IMR-90 (cell line): ENCODE measurements around the gene HNMT. TPM values are rescaled to one million over a fixed set of nuclear protein-coding genes. Genes with fewer than 3 reads are reported as not detected.

Experiments used
- ATAC-seq: fragments of 200-7000 bp; cut with Tn5 transposase; 2 replicates; pipeline ENCODE4 v1.9.1; 2020; ENCODE audit warnings: low read depth, mild to moderate bottlenecking, moderate library complexity
- BruUV-seq: library from RNA; stranded (reverse); fragments of 400-500 nt; replicated peaks from 2 replicates; lab custom pipeline; 2021; lab: Mats Ljungman, UMichigan
- CTCF ChIA-PET: fragments of 300-600 bp; formaldehyde crosslinking; extraction: SDS; loops from one replicate; lab custom pipeline; 2021; ENCODE audit warnings: antibody characterized with exemption; lab: Yijun Ruan, JAX
- POLR2A ChIA-PET: fragments of 300-600 bp; sonication (Branson Sonifier 250); formaldehyde crosslinking; loops from one replicate; lab custom pipeline; 2022; ENCODE audit warnings: antibody characterized with exemption; ENCODE audit not compliant: unreplicated experiment; lab: Charles Lee
- DNase-seq: peaks from one replicate; pipeline ENCODE4 v3.0.0; 2013
- H2AFZ ChIP-seq: replicated peaks from 2 replicates; pipeline ENCODE3; 2013; ENCODE audit warnings: low read length, mild to moderate bottlenecking; ENCODE audit not compliant: poor library complexity
- H2AK5ac ChIP-seq: 2 replicates; pipeline ENCODE4 v1.6.1; 2013; ENCODE audit warnings: low read depth, low read length, inconsistent platforms
- H2AK9ac ChIP-seq: replicated peaks from 2 replicates; pipeline ENCODE3; 2013; ENCODE audit warnings: mild to moderate bottlenecking, low read depth, low read length, moderate library complexity; ENCODE audit not compliant: poor library complexity
- H2BK120ac ChIP-seq: 2 replicates; pipeline ENCODE4 v1.6.1; 2013; ENCODE audit warnings: low read depth, low read length, inconsistent platforms
- H2BK15ac ChIP-seq: 3 replicates; pipeline ENCODE4 v1.6.1; 2013; ENCODE audit warnings: low read depth, low read length, inconsistent platforms
- H2BK20ac ChIP-seq: 2 replicates; pipeline ENCODE4 v1.6.1; 2013; ENCODE audit warnings: low read depth, mild to moderate bottlenecking, inconsistent platforms, low read length, moderate library complexity
- H2BK5ac ChIP-seq: 2 replicates; pipeline ENCODE4 v1.6.1; 2013; ENCODE audit warnings: mild to moderate bottlenecking, low read depth, low read length, inconsistent platforms; ENCODE audit not compliant: poor library complexity, severe bottlenecking
- H3K14ac ChIP-seq: replicated peaks from 2 replicates; pipeline ENCODE4 v1.6.1; 2013; ENCODE audit warnings: low read depth, low read length, inconsistent platforms
- H3K18ac ChIP-seq: 2 replicates; pipeline ENCODE4 v1.6.1; 2013; ENCODE audit warnings: low read depth, low read length, control low read depth
- H3K23ac ChIP-seq: 2 replicates; pipeline ENCODE4 v1.6.1; 2013; ENCODE audit warnings: low read depth, low read length, inconsistent platforms
- H3K27ac ChIP-seq: 2 replicates; pipeline ENCODE4 v1.5.1; 2013; ENCODE audit warnings: mild to moderate bottlenecking, control low read depth, low read length; ENCODE audit not compliant: insufficient read depth
- H3K27me3 ChIP-seq: 2 replicates; pipeline ENCODE4 v1.6.1; 2013; ENCODE audit warnings: low read length; ENCODE audit not compliant: control insufficient read depth, insufficient read depth
- H3K36me3 ChIP-seq: 2 replicates; pipeline ENCODE4 v1.6.1; 2013; ENCODE audit warnings: low read length, mixed read lengths; ENCODE audit not compliant: control insufficient read depth, insufficient read depth
- H3K4ac ChIP-seq: 2 replicates; pipeline ENCODE4 v1.6.1; 2013; ENCODE audit warnings: low read depth, low read length, inconsistent platforms
- H3K4me1 ChIP-seq: 2 replicates; pipeline ENCODE4 v1.6.1; 2013; ENCODE audit warnings: low read length, mixed read lengths; ENCODE audit not compliant: control insufficient read depth, insufficient read depth
- H3K4me2 ChIP-seq: 2 replicates; pipeline ENCODE4 v1.6.1; 2013; ENCODE audit warnings: low read depth, mild to moderate bottlenecking, control low read depth, low read length, moderate library complexity
- H3K4me3 ChIP-seq: 2 replicates; pipeline ENCODE4 v1.5.1; 2013; ENCODE audit warnings: low read depth, mild to moderate bottlenecking, control low read depth, low read length, moderate library complexity; ENCODE audit not compliant: insufficient read depth
- H3K56ac ChIP-seq: 2 replicates; pipeline ENCODE4 v1.6.1; 2013; ENCODE audit warnings: low read length, inconsistent platforms; ENCODE audit not compliant: insufficient read depth; ENCODE audit errors: extremely low read depth
- H3K79me1 ChIP-seq, 2 experiments: 2 replicates each; pipeline ENCODE4 v1.6.1; 2013; ENCODE audit warnings: low read length in 2 of 2, inconsistent platforms in 1 of 2, low read depth in 1 of 2
- H3K9ac ChIP-seq: 2 replicates; pipeline ENCODE4 v1.6.1; 2013; ENCODE audit warnings: low read depth, low read length, control low read depth
- H3K9me1 ChIP-seq: 2 replicates; pipeline ENCODE4 v1.6.1; 2013; ENCODE audit warnings: low read length, inconsistent platforms; ENCODE audit not compliant: insufficient read depth
- H3K9me3 ChIP-seq: 2 replicates; pipeline ENCODE4 v1.6.1; 2013; ENCODE audit warnings: low read length; ENCODE audit not compliant: control insufficient read depth, insufficient read depth
- H4K20me1 ChIP-seq: 2 replicates; pipeline ENCODE4 v1.6.1; 2013; ENCODE audit warnings: low read length, inconsistent platforms; ENCODE audit not compliant: insufficient read depth
- H4K5ac ChIP-seq: 2 replicates; pipeline ENCODE4 v1.6.1; 2013; ENCODE audit warnings: mild to moderate bottlenecking, low read depth, low read length, control low read depth
- H4K8ac ChIP-seq, 2 experiments: 2 replicates each; pipeline ENCODE4 v1.6.1; 2013; ENCODE audit warnings: low read depth in 2 of 2, low read length in 2 of 2, control low read depth in 1 of 2, inconsistent platforms in 1 of 2
- H4K91ac ChIP-seq: 2 replicates; pipeline ENCODE4 v1.6.1; 2013; ENCODE audit warnings: low read depth, low read length, inconsistent platforms; ENCODE audit not compliant: insufficient read depth
- CEBPB ChIP-seq: IDR thresholded peaks from 2 replicates; pipeline ENCODE4 v1.6.1; 2012; ENCODE audit warnings: low read depth, low read length, improper control_type of control experiment
- MAFK ChIP-seq: IDR thresholded peaks from 2 replicates; pipeline ENCODE4 v1.6.1; 2012; ENCODE audit warnings: low read depth, low read length, improper control_type of control experiment
- NFE2L2 ChIP-seq: fragments of 150-350 bp; IDR thresholded peaks from 2 replicates; pipeline ENCODE4 v1.6.1; 2016; ENCODE audit warnings: low read depth, mild to moderate bottlenecking, low read length
- POLR2A ChIP-seq: IDR thresholded peaks from 2 replicates; pipeline ENCODE4 v1.6.1; 2012; ENCODE audit warnings: mild to moderate bottlenecking, low read depth, low read length
- RAD21 ChIP-seq: IDR thresholded peaks from 2 replicates; pipeline ENCODE4 v1.6.1; 2012; ENCODE audit warnings: low read length, improper control_type of control experiment
- RCOR1 ChIP-seq: IDR thresholded peaks from 2 replicates; pipeline ENCODE4 v1.6.1; 2012; ENCODE audit warnings: mild to moderate bottlenecking, low read length, improper control_type of control experiment; ENCODE audit not compliant: insufficient replicate concordance
- SMC3 ChIP-seq: fragments of 150-350 bp; IDR thresholded peaks from 2 replicates; pipeline ENCODE4 v1.6.1; 2016; ENCODE audit warnings: low read depth, mild to moderate bottlenecking, antibody characterized with exemption, low read length, moderate library complexity
- WGBS, 2 experiments: methylation state at CpG; one replicate each; pipeline versions ENCODE4 v1.1.5 to v1.1.7; 2013; ENCODE audit warnings: missing lambda C conversion rate in 2 of 2; ENCODE audit not compliant: insufficient read length in 1 of 2; ENCODE audit errors: extremely low coverage in 2 of 2; 5-methylcytosine and 5-hydroxymethylcytosine counted together
- dilution Hi-C: fragments of 300-500 bp; cut with HindIII; formaldehyde crosslinking; loops from one replicate; pipeline ENCODE4 v1.14.3; 2018; ENCODE audit warnings: low sequenced_read_pairs; ENCODE audit not compliant: unreplicated experiment
- in situ Hi-C: fragments of 300-500 bp; cut with MboI; formaldehyde crosslinking; loops from 3 replicates; pipeline ENCODE4 v1.14.3; 2019; ENCODE audit warnings: low sequenced_read_pairs, inconsistent platforms, mixed read lengths
- intact Hi-C: fragments of 100-400 bp; cut with micrococcal nuclease; formaldehyde crosslinking; loops from 2 replicates; pipeline ENCODE4 v1.10.0; 2022
- polyA plus RNA-seq, 3 experiments: library from polyadenylated mRNA; depleted of rRNA; stranded (reverse); fragments of >200 nt; gene quantifications; 2 replicates each; pipeline ENCODE4 v1.2.3, GENCODE V29; 2012; ENCODE audit warnings: low replicate concordance in 1 of 3
- total RNA-seq: library from RNA; depleted of rRNA; stranded (reverse); fragments of >200 nt; gene quantifications from 2 replicates; pipeline ENCODE4 v1.2.3, GENCODE V29; 2012
- TF ChIP-seq, protein P1 (sequence below): fragments of 150-350 bp; IDR thresholded peaks from 2 replicates; pipeline ENCODE4 v1.6.1; 2017; ENCODE audit warnings: mild to moderate bottlenecking, antibody characterized with exemption, low read length, low read depth
- TF ChIP-seq, protein P2 (sequence below): fragments of 150-350 bp; IDR thresholded peaks from 2 replicates; pipeline ENCODE4 v1.6.1; 2016; ENCODE audit warnings: low read depth, mild to moderate bottlenecking, low read length, moderate library complexity, borderline replicate concordance

HNMT gene
- total and polyA plus RNA-seq, 2 of the 4 experiments (the other 2 are of a cell fraction) = 6.4 to 14.2 TPM

DNA sequence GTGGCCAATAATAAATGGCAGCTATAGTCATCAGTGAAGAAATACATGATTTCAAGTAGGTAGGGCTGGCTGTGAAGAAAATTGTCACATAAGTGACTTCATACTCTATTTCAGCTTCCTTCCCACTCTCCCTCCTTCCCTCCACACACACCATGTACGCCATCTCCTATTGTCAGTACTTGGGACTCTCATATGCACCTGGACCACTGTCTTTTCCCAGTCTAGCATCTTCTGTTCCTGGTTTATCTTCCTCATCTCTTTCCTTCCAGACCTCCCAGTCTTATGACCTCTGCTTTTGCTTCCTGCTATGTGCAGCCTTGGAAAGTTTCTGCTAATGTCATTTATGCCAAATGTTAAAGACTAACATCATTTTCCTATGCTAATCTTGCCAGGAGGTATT lies 35.0 kb downstream of the HNMT start:
- dilution Hi-C loops = no loop called here
- Histone ChIP-seq H3K4me1 (no peaks in the 10 kb centered on the region), H3K9ac (no peak overlapping the region), H3K14ac (no peak overlapping the region), H3K23ac (no peak overlapping the region), H3K4me3 (no peak overlapping the region), H2BK120ac (no peak overlapping the region), H2AFZ (no peak overlapping the region), H4K91ac (no peak overlapping the region), H3K36me3 (peaks cover 6% of the 10 kb centered on the region; the same call in 1 of the 2 replicates), H3K79me1 (no peaks in the 10 kb centered on the region), H4K20me1 (no peaks in the 10 kb centered on the region), H2BK20ac (no peak overlapping the region), H2AK5ac (no peak overlapping the region), H3K27me3 (no peaks in the 10 kb centered on the region), H2BK5ac (no peak overlapping the region), H3K9me1 (no peaks in the 10 kb centered on the region), H3K18ac (no peak overlapping the region), H4K8ac (no peak overlapping the region), H3K4me2 (no peak overlapping the region), H3K9me3 (no peaks in the 10 kb centered on the region), H2AK9ac (no peak overlapping the region), H3K56ac (no peak overlapping the region), H3K4ac (no peak overlapping the region), H2BK15ac (no peak overlapping the region), H4K5ac (no peak overlapping the region), H3K27ac (no peak overlapping the region)
- DNase-seq = no peak
- in situ Hi-C loops = no loop called here
- 60% methylated on average over 1 of the region's 1 CpG; no CpG with 5 or more reads in 1 of the 2 experiments for WGBS, 2 experiments
- POLR2A ChIA-PET = no interaction called here
- CTCF ChIA-PET = no interaction called here
- intact Hi-C loops = no loop called here
- BruUV-seq = no TSS peak
- no peak for ATAC-seq
- TF ChIP-seq, protein P1, sequence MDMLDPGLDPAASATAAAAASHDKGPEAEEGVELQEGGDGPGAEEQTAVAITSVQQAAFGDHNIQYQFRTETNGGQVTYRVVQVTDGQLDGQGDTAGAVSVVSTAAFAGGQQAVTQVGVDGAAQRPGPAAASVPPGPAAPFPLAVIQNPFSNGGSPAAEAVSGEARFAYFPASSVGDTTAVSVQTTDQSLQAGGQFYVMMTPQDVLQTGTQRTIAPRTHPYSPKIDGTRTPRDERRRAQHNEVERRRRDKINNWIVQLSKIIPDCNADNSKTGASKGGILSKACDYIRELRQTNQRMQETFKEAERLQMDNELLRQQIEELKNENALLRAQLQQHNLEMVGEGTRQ = no peak
- TF ChIP-seq SMC3 (no peak), NFE2L2 (no peak), POLR2A (no peak), RCOR1 (no peak), RAD21 (no peak), CEBPB (no peak), MAFK (no peak)
- TF ChIP-seq, protein P2, sequence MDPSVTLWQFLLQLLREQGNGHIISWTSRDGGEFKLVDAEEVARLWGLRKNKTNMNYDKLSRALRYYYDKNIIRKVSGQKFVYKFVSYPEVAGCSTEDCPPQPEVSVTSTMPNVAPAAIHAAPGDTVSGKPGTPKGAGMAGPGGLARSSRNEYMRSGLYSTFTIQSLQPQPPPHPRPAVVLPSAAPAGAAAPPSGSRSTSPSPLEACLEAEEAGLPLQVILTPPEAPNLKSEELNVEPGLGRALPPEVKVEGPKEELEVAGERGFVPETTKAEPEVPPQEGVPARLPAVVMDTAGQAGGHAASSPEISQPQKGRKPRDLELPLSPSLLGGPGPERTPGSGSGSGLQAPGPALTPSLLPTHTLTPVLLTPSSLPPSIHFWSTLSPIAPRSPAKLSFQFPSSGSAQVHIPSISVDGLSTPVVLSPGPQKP = no peak
